ENCODE measurements around the gene PIEZO2. TPM values are rescaled to one million over a fixed set of nuclear protein-coding genes. Genes with fewer than 3 reads are reported as not detected.

Gene PIEZO2
- total and polyA plus RNA-seq, 7 donors: 0.03 to 0.64 (median 0.13) TPM

- no peak overlapping the region for H3K27ac ChIP-seq
- H3K4me3 ChIP-seq: no peak overlapping the region
- H3K27me3 ChIP-seq (ENCODE audit: insufficient read depth in 3 of 3, low read length in 2 of 3): no peaks in the 10 kb centered on the region
Observed at GRCh38 chr18:10760986-10761385, 388.4 kb downstream of the PIEZO2 start.

GRCh38 chr18:10759241-10759640, 390.1 kb downstream of the PIEZO2 start:
- no peak for DNase-seq

More at GRCh38 chr18:10760986-10761385, 388.4 kb downstream of the PIEZO2 start:
- ATAC-seq (no peak), DNase-seq (no peak)
- WGBS, 3 donors: 90 to 91% (median 90%) methylated on average over 5 of the region's 5 CpGs
- Histone ChIP-seq H3K9me3 (no peaks in the 10 kb centered on the region), H3K4me1 (no peaks in the 10 kb centered on the region), H3K36me3 (ENCODE audit: insufficient read depth in 1 of 2, low read depth in 1 of 2) (no peaks in the 10 kb centered on the region)
- intact Hi-C loops (cut with DNase I): no loop called here
- TF ChIP-seq CTCF (IDR thresholded peaks at IDR 0.05): no peak

GRCh38 chr18:10757946-10758345, 391.4 kb downstream of the PIEZO2 start:
- no peak for TF ChIP-seq CTCF (IDR thresholded peaks at IDR 0.05)
- H3K4me1 ChIP-seq: no peaks in the 10 kb centered on the region

More at GRCh38 chr18:10759241-10759640, 390.1 kb downstream of the PIEZO2 start:
- H3K27me3 ChIP-seq (ENCODE audit: insufficient read depth in 3 of 3, low read length in 2 of 3): no peaks in the 10 kb centered on the region
- no peaks in the 10 kb centered on the region for H3K9me3 ChIP-seq
- intact Hi-C loops (cut with DNase I): no loop called here
- 87 to 91% (median 87%) methylated on average over 7 of the region's 7 CpGs for WGBS, 3 donors
- no peak overlapping the region for H3K27ac ChIP-seq
- no peaks in the 10 kb centered on the region for H3K36me3 ChIP-seq (ENCODE audit: insufficient read depth in 1 of 2, low read depth in 1 of 2)
- no peak overlapping the region for H3K4me3 ChIP-seq
- no peak for TF ChIP-seq CTCF (IDR thresholded peaks at IDR 0.05)
- no peaks in the 10 kb centered on the region for H3K4me1 ChIP-seq
- ATAC-seq: no peak

GRCh38 chr18:10757349-10757748, 392.0 kb downstream of the PIEZO2 start:
- Histone ChIP-seq H3K36me3 (ENCODE audit: insufficient read depth in 1 of 2, low read depth in 1 of 2) (no peaks in the 10 kb centered on the region), H3K27me3 (ENCODE audit: insufficient read depth in 3 of 3, low read length in 2 of 3) (no peaks in the 10 kb centered on the region), H3K4me1 (no peaks in the 10 kb centered on the region), H3K9me3 (no peaks in the 10 kb centered on the region), H3K4me3 (no peak overlapping the region), H3K27ac (no peak overlapping the region)
- TF ChIP-seq CTCF (IDR thresholded peaks at IDR 0.05): no peak
- intact Hi-C loops (cut with DNase I): no loop called here
- ATAC-seq (no peak), DNase-seq (no peak)

More at GRCh38 chr18:10757946-10758345, 391.4 kb downstream of the PIEZO2 start:
- 90 to 91% (median 90%) methylated on average over 6 of the region's 6 CpGs for WGBS, 3 donors
- Histone ChIP-seq H3K36me3 (ENCODE audit: insufficient read depth in 1 of 2, low read depth in 1 of 2) (no peaks in the 10 kb centered on the region), H3K27ac (no peak overlapping the region), H3K9me3 (no peaks in the 10 kb centered on the region), H3K27me3 (ENCODE audit: insufficient read depth in 3 of 3, low read length in 2 of 3) (no peaks in the 10 kb centered on the region), H3K4me3 (no peak overlapping the region)
- DNase-seq (no peak), ATAC-seq (no peak)
- intact Hi-C loops (cut with DNase I): no loop called here

GRCh38 chr18:10755855-10756254, 393.5 kb downstream of the PIEZO2 start:
- no peaks in the 10 kb centered on the region for H3K4me1 ChIP-seq
- no peak overlapping the region for H3K27ac ChIP-seq
- intact Hi-C loops (cut with DNase I): no loop called here
- WGBS, 3 donors: 56 to 92% (median 73%) methylated on average over 1 of the region's 1 CpG
- H3K4me3 ChIP-seq: no peak overlapping the region
- no peak for TF ChIP-seq CTCF (IDR thresholded peaks at IDR 0.05)
- ATAC-seq (no peak), DNase-seq (no peak)
- peaks cover 0 to 3% (median 0%) of the 10 kb centered on the region in 3 donors for H3K27me3 ChIP-seq (ENCODE audit: insufficient read depth in 3 of 3, low read length in 2 of 3)
- H3K9me3 ChIP-seq: no peaks in the 10 kb centered on the region
- no peaks in the 10 kb centered on the region for H3K36me3 ChIP-seq (ENCODE audit: insufficient read depth in 1 of 2, low read depth in 1 of 2)

Measured in psoas muscle (tissue), 8 donors.